Measurements from ENCODE around the gene RTP3. TPM values are rescaled to one million over a fixed set of nuclear protein-coding genes. Genes with fewer than 3 reads are reported as not detected.

Gene RTP3
- polyA plus RNA-seq, 1 of the 3 experiments (the other 2 are of a cell fraction): not detected

- WGBS (ENCODE audit: low lambda C conversion rate): 88% methylated on average over 2 of the region's 2 CpGs
Measured at GRCh38 chr3:46523556-46523955, 25.8 kb downstream of the RTP3 start.

More at GRCh38 chr3:46523556-46523955, 25.8 kb downstream of the RTP3 start:
- Histone ChIP-seq H3K27me3 (ENCODE audit: insufficient read depth) (no peaks in the 10 kb centered on the region), H3K4me1 (ENCODE audit: control insufficient read depth in 1 of 2, insufficient read depth in 2 of 2, low read depth in 1 of 2, low read length in 1 of 2) (no peaks in the 10 kb centered on the region), H3K4me3 (ENCODE audit: low read depth in 2 of 2, low read length in 1 of 2) (no peak overlapping the region), H3K9me3 (no peaks in the 10 kb centered on the region), H3F3A (replicated peaks; ENCODE audit: insufficient read depth) (no peaks in the 10 kb centered on the region), H3K9ac (no peak overlapping the region), H3K4me2 (no peak overlapping the region), H2AFZ (ENCODE audit: low read depth) (no peak overlapping the region), H3K9me2 (no peaks in the 10 kb centered on the region), H4K20me1 (ENCODE audit: insufficient read depth) (no peaks in the 10 kb centered on the region), H3K79me2 (ENCODE audit: insufficient read depth) (no peaks in the 10 kb centered on the region), H3K36me3 (replicated peaks in 1 of 2; ENCODE audit: control insufficient read depth in 1 of 2, insufficient read depth in 2 of 2, low read length in 1 of 2) (no peaks in the 10 kb centered on the region), H3K27ac (ENCODE audit: low read depth in 2 of 2, low read length in 1 of 2) (no peak overlapping the region)
- CTCF ChIA-PET: no interaction called here
- POLR2A ChIA-PET: no interaction called here
- TF ChIP-seq JUND (IDR thresholded peaks at IDR 0.05) (no peak), REST (IDR thresholded peaks at IDR 0.05; ENCODE audit: low read depth, low read length) (no peak), FOXJ3 (CRISPR knock-in tag; IDR thresholded peaks at IDR 0.05) (no peak), IRF3 (IDR thresholded peaks at IDR 0.05; ENCODE audit: low read depth, low read length) (no peak), TEAD4 (IDR thresholded peaks at IDR 0.05; ENCODE audit: borderline replicate concordance, insufficient read depth) (no peak), YY1 (IDR thresholded peaks at IDR 0.05; ENCODE audit: low read depth) (no peak), SIN3A (IDR thresholded peaks at IDR 0.05; ENCODE audit: borderline replicate concordance, low read depth, low read length) (no peak), RFX5 (IDR thresholded peaks at IDR 0.05; ENCODE audit: low read length) (no peak), RXRA (IDR thresholded peaks at IDR 0.05; ENCODE audit: borderline replicate concordance, low read depth) (no peak), POLR2AphosphoS5 (IDR thresholded peaks at IDR 0.05; ENCODE audit: low read depth, low read length) (no peak), GATA2 (CRISPR knock-in tag; IDR thresholded peaks at IDR 0.05) (no peak), NRF1 (IDR thresholded peaks at IDR 0.05; ENCODE audit: low read depth, low read length) (no peak), GABPA (IDR thresholded peaks at IDR 0.05; ENCODE audit: low read depth) (no peak), RCOR1 (IDR thresholded peaks at IDR 0.05; ENCODE audit: low read length) (no peak), CHD2 (IDR thresholded peaks at IDR 0.05; ENCODE audit: low read length, partially characterized antibody) (no peak), USF1 (IDR thresholded peaks at IDR 0.05; ENCODE audit: borderline replicate concordance, low read depth) (no peak), EP300 (IDR thresholded peaks at IDR 0.05; ENCODE audit: borderline replicate concordance in 1 of 2, low read depth in 1 of 2, low read length in 1 of 2) (no peak), FOXM1 (IDR thresholded peaks at IDR 0.05; ENCODE audit: low read depth) (no peak), FOSL2 (IDR thresholded peaks at IDR 0.05; ENCODE audit: borderline replicate concordance, low read depth) (no peak)
- TF ChIP-seq, protein P1, sequence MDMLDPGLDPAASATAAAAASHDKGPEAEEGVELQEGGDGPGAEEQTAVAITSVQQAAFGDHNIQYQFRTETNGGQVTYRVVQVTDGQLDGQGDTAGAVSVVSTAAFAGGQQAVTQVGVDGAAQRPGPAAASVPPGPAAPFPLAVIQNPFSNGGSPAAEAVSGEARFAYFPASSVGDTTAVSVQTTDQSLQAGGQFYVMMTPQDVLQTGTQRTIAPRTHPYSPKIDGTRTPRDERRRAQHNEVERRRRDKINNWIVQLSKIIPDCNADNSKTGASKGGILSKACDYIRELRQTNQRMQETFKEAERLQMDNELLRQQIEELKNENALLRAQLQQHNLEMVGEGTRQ (IDR thresholded peaks at IDR 0.05; ENCODE audit: borderline replicate concordance, low read depth, low read length): no peak
- no peak for DNase-seq
